GM12878 (cell line): ENCODE results near the gene TRMO. TPM values are rescaled to one million over a fixed set of nuclear protein-coding genes. Genes with fewer than 3 reads are reported as not detected.

Experiments
- ATAC-seq: fragments of 200-7000 bp; cut with Tn5 transposase; 3 replicates; pipeline ENCODE4 v1.9.1; 2020; ENCODE audit warnings: mild to moderate bottlenecking, moderate library complexity
- BruUV-seq: library from RNA; stranded (reverse); fragments of 400-500 nt; replicated peaks from 2 replicates; lab custom pipeline; 2021; lab: Mats Ljungman, UMichigan
- CTCF ChIA-PET: fragments of 300-600 bp; sonication (Branson Sonifier 250); formaldehyde crosslinking; extraction: SDS; loops from one replicate; lab custom pipeline; 2021; ENCODE audit warnings: inconsistent platforms; lab: Yijun Ruan, JAX
- POLR2A ChIA-PET: fragments of 350-600 bp; formaldehyde crosslinking; extraction: SDS; loops from one replicate; lab custom pipeline; 2021; ENCODE audit warnings: inconsistent platforms; lab: Charles Lee
- RAD21 ChIA-PET: fragments of 300-600 bp; sonication (Branson Sonifier 250); formaldehyde crosslinking; loops from one replicate; lab custom pipeline; 2023; ENCODE audit warnings: antibody characterized with exemption; ENCODE audit not compliant: unreplicated experiment; lab: Charles Lee
- SMC1A ChIA-PET: fragments of 300-600 bp; sonication (Branson Sonifier 250); formaldehyde crosslinking; loops from one replicate; lab custom pipeline; 2023; ENCODE audit not compliant: unreplicated experiment, uncharacterized antibody; lab: Charles Lee
- DNase-seq: peaks from one replicate; pipeline ENCODE4 v3.0.0-alpha.2; 2011; ENCODE audit warnings: low read depth, low spot score
- FAIRE-seq: peaks from 3 replicates; lab custom pipeline; 2011; peaks lifted over from hg19 to GRCh38; lab: Jason Lieb, UNC
- H2AFZ ChIP-seq: 2 replicates; pipeline ENCODE4 v1.6.0; 2011; ENCODE audit warnings: low read depth, low read length, control low read depth; ENCODE audit not compliant: control insufficient read depth
- H3K27ac ChIP-seq: 2 replicates; pipeline ENCODE4 v1.5.1; 2011; ENCODE audit warnings: control low read depth; ENCODE audit not compliant: control insufficient read depth, insufficient read depth
- H3K27me3 ChIP-seq, 2 experiments: replicated peaks in 1 of 2; 2 replicates each; pipeline versions ENCODE4 v1.6.0 to v1.6.1; 2011; ENCODE audit warnings: low read length in 1 of 2; ENCODE audit not compliant: control insufficient read depth in 2 of 2, insufficient read depth in 2 of 2
- H3K36me3 ChIP-seq, 2 experiments: 2 replicates each; pipeline ENCODE4 v1.5.1; 2011; ENCODE audit warnings: low read length in 1 of 2; ENCODE audit not compliant: control insufficient read depth in 2 of 2, insufficient read depth in 2 of 2
- H3K4me1 ChIP-seq: 2 replicates; pipeline ENCODE4 v1.6.1; 2011; ENCODE audit warnings: mild to moderate bottlenecking, low read length, moderate library complexity, mixed read lengths; ENCODE audit not compliant: control insufficient read depth, insufficient read depth
- H3K4me2 ChIP-seq: 2 replicates; pipeline ENCODE4 v1.6.0; 2011; ENCODE audit warnings: control low read depth; ENCODE audit not compliant: control insufficient read depth, insufficient read depth
- H3K4me3 ChIP-seq: fragments of 200-600 bp; sonication (generic); 2 replicates; pipeline ENCODE4 v1.5.1; 2016
- H3K79me2 ChIP-seq: 2 replicates; pipeline ENCODE4 v1.6.0; 2011; ENCODE audit warnings: low read length; ENCODE audit not compliant: control insufficient read depth, insufficient read depth
- H3K9ac ChIP-seq: 2 replicates; pipeline ENCODE4 v1.8.0; 2011; ENCODE audit warnings: low read length, control low read depth, mixed read lengths; ENCODE audit not compliant: control insufficient read depth, insufficient read depth
- H3K9me3 ChIP-seq: replicated peaks from 3 replicates; pipeline ENCODE4 v1.5.1; 2011; ENCODE audit warnings: mild to moderate bottlenecking, low read length; ENCODE audit not compliant: control insufficient read depth, insufficient read depth
- H4K20me1 ChIP-seq: 2 replicates; pipeline ENCODE4 v1.6.0; 2011; ENCODE audit not compliant: control insufficient read depth, insufficient read depth
- FOXM1 ChIP-seq: IDR thresholded peaks from 2 replicates; pipeline ENCODE4 v1.6.1; 2012; ENCODE audit warnings: low read depth, mild to moderate bottlenecking, inconsistent platforms, low read length, moderate library complexity
- HCFC1 ChIP-seq: fragments of 150-350 bp; IDR thresholded peaks from 2 replicates; pipeline ENCODE4 v1.6.1; 2014; ENCODE audit warnings: low read length
- JUNB ChIP-seq: IDR thresholded peaks from 2 replicates; pipeline ENCODE4 v1.6.1; 2016; ENCODE audit warnings: antibody characterized with exemption, mild to moderate bottlenecking
- WGBS: methylation state at CpG from one replicate; pipeline ENCODE4 v1.1.6; 2016; ENCODE audit warnings: low lambda C conversion rate; ENCODE audit not compliant: insufficient replicate concordance, insufficient coverage; ENCODE audit errors: missing lambda C conversion rate; 5-methylcytosine and 5-hydroxymethylcytosine counted together
- in situ Hi-C: fragments of 300-500 bp; cut with MboI; formaldehyde crosslinking; loops from 9 replicates; pipeline ENCODE4 v1.14.3; 2018; ENCODE audit warnings: mixed read lengths
- intact Hi-C: fragments of 100-400 bp; cut with micrococcal nuclease; formaldehyde crosslinking; loops from one replicate; pipeline ENCODE4 v1.14.2; 2022; ENCODE audit not compliant: unreplicated experiment
- polyA plus RNA-seq, 11 experiments: library from polyadenylated mRNA; depleted of rRNA in 4 of 11; unstranded in 6 of 11; stranded (reverse) in 5 of 11; fragments of >200 nt; fragmentation: Nextera tagmentation in 4 of 11; fragmentation: Illumina TruSeq in 1 of 11; extraction: Ambion mirVana in 4 of 11; extraction: Trizol in 1 of 11; gene quantifications; 1 replicate in 1 of 11; 2 replicates in 10 of 11; pipeline versions ENCODE4 v1.2.1 to v1.2.3, GENCODE V29; 2011 to 2016; ENCODE audit warnings: inconsistent platforms in 2 of 11, missing spikeins in 2 of 11, low read depth in 1 of 11
- total RNA-seq, 4 experiments: library from RNA; depleted of rRNA in 3 of 4; stranded (reverse); fragments of >200 nt in 3 of 4; fragmentation: Illumina TruSeq in 1 of 4; extraction: Trizol in 1 of 4; gene quantifications; 2 replicates each; pipeline versions ENCODE4 v1.2.1 to v1.2.3, GENCODE V29; 2013 to 2021
- TF ChIP-seq, protein P1 (sequence below): IDR thresholded peaks from 2 replicates; pipeline ENCODE4 v1.6.1; 2012; ENCODE audit warnings: improper control_type of control experiment, low read depth, low read length; ENCODE audit not compliant: insufficient replicate concordance
- TF ChIP-seq, protein P2 (sequence below): fragments of 450-650 bp; IDR thresholded peaks from 2 replicates; pipeline ENCODE4 v1.6.1; 2017; ENCODE audit warnings: borderline replicate concordance

TRMO gene
- total and polyA plus RNA-seq, 10 of the 15 experiments (the other 5 are each of a cell fraction or from before 2014, with no cell fraction given): 5.8 to 23.6 (median 15.3) TPM

DNA sequence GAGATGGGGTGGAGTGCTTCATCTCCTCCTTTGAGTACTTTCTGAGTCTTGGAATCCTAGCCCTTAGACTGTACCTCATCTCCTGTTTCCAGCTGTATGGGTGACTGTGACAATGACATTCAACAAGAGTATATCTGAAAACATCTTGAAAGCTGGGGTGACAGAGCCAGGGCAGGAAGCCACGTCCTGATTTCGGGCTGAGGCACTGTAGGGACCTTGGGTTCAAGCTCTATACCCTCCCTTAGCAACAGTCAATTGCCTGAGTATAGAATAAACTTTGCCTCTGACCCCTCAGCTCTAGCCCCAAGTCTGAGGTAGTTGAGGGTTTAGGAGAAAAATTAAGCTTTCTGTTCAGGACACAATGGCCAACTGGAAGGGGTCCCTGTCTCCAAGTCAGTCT, 63.0 kb downstream of the TRMO start (continued):
- TF ChIP-seq, protein P1, sequence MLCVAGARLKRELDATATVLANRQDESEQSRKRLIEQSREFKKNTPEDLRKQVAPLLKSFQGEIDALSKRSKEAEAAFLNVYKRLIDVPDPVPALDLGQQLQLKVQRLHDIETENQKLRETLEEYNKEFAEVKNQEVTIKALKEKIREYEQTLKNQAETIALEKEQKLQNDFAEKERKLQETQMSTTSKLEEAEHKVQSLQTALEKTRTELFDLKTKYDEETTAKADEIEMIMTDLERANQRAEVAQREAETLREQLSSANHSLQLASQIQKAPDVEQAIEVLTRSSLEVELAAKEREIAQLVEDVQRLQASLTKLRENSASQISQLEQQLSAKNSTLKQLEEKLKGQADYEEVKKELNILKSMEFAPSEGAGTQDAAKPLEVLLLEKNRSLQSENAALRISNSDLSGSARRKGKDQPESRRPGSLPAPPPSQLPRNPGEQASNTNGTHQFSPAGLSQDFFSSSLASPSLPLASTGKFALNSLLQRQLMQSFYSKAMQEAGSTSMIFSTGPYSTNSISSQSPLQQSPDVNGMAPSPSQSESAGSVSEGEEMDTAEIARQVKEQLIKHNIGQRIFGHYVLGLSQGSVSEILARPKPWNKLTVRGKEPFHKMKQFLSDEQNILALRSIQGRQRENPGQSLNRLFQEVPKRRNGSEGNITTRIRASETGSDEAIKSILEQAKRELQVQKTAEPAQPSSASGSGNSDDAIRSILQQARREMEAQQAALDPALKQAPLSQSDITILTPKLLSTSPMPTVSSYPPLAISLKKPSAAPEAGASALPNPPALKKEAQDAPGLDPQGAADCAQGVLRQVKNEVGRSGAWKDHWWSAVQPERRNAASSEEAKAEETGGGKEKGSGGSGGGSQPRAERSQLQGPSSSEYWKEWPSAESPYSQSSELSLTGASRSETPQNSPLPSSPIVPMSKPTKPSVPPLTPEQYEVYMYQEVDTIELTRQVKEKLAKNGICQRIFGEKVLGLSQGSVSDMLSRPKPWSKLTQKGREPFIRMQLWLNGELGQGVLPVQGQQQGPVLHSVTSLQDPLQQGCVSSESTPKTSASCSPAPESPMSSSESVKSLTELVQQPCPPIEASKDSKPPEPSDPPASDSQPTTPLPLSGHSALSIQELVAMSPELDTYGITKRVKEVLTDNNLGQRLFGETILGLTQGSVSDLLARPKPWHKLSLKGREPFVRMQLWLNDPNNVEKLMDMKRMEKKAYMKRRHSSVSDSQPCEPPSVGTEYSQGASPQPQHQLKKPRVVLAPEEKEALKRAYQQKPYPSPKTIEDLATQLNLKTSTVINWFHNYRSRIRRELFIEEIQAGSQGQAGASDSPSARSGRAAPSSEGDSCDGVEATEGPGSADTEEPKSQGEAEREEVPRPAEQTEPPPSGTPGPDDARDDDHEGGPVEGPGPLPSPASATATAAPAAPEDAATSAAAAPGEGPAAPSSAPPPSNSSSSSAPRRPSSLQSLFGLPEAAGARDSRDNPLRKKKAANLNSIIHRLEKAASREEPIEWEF: no peak
- TF ChIP-seq, all 136 proteins: peak for 0

DNA sequence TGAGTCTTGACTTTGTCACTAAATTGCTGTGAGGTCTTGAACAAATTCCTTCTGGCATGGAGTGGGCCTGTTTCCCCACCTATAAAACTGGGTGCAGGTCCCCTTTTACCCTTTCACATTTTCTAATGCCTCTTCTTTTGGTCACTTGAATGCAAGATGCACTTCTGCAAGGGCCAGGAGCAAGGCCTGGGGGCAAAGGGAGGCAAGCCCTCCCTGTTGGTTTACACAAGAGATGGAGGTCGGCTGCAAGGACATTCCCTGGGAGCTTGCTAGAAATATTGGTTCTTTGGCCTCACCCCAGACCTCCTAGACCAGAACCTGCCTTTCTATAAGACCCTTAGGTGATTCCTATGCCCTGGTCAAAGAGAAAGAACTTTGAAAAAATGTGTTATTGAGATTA, 63.5 kb downstream of the TRMO start:
- no peak for FAIRE-seq
- ChIA-PET POLR2A (no interaction called here), RAD21 (no interaction called here), CTCF (interaction anchor here (1.6 kb wide), 2 partner anchors 15 to 32 kb away, joined by 3 read pairs; no protein-coding TSS in a partner anchor), SMC1A (no interaction called here)
- no peak for ATAC-seq
- BruUV-seq: no TSS peak
- Histone ChIP-seq H3K79me2 (no peaks in the 10 kb centered on the region), H3K4me1 (no peaks in the 10 kb centered on the region), H3K27ac (no peak overlapping the region), H3K4me3 (no peak overlapping the region), H3K36me3 (no peaks in the 10 kb centered on the region), H4K20me1 (no peaks in the 10 kb centered on the region), H2AFZ (no peak overlapping the region), H3K27me3 (peaks cover 20 to 31% of the 10 kb centered on the region in 2 experiments), H3K4me2 (no peak overlapping the region), H3K9me3 (no peaks in the 10 kb centered on the region; the same call in 2 of the 3 replicates), H3K9ac (no peak overlapping the region)
- in situ Hi-C loops (no loop called here), intact Hi-C loops (no loop called here)
- 5% methylated on average over 1 of the region's 1 CpG for WGBS
- DNase-seq: no peak
- TF ChIP-seq, protein P2, sequence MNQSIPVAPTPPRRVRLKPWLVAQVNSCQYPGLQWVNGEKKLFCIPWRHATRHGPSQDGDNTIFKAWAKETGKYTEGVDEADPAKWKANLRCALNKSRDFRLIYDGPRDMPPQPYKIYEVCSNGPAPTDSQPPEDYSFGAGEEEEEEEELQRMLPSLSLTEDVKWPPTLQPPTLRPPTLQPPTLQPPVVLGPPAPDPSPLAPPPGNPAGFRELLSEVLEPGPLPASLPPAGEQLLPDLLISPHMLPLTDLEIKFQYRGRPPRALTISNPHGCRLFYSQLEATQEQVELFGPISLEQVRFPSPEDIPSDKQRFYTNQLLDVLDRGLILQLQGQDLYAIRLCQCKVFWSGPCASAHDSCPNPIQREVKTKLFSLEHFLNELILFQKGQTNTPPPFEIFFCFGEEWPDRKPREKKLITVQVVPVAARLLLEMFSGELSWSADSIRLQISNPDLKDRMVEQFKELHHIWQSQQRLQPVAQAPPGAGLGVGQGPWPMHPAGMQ: no peak
- TF ChIP-seq HCFC1 (no peak), JUNB (no peak), FOXM1 (no peak)
